Esophagus muscularis mucosa (tissue), 4 donors: ENCODE results near the gene SNED1.

Source experiments
- EP300 ChIP-seq: sonication (generic); formaldehyde crosslinking; IDR thresholded peaks from one replicate; pipeline ENCODE4 v1.6.1; 2017; ENCODE audit warnings: antibody characterized with exemption
- POLR2A ChIP-seq: fragments of 450-650 bp; IDR thresholded peaks from one replicate; pipeline ENCODE4 v1.6.1; 2017; ENCODE audit warnings: antibody characterized with exemption, moderate library complexity, mild to moderate bottlenecking, low read depth
- POLR2AphosphoS5 ChIP-seq, 2 donors: sonication (generic); formaldehyde crosslinking; IDR thresholded peaks; one replicate each; pipeline ENCODE4 v1.6.1; 2017; ENCODE audit warnings: antibody characterized with exemption in 2 of 2
- TF ChIP-seq, protein P1 (sequence below), 3 experiments: fragments of 200-600 bp in 2 of 3; fragments of 450-650 bp in 1 of 3; sonication (generic) in 2 of 3; IDR thresholded peaks; one replicate each; pipeline ENCODE4 v1.5.1; 2017 to 2019; ENCODE audit warnings: antibody characterized with exemption in 3 of 3, mild to moderate bottlenecking in 2 of 3, moderate library complexity in 1 of 3

GRCh38 chr2:241047253-241048010 lies 49.0 kb downstream of the SNED1 start:
- TF ChIP-seq, protein P1, sequence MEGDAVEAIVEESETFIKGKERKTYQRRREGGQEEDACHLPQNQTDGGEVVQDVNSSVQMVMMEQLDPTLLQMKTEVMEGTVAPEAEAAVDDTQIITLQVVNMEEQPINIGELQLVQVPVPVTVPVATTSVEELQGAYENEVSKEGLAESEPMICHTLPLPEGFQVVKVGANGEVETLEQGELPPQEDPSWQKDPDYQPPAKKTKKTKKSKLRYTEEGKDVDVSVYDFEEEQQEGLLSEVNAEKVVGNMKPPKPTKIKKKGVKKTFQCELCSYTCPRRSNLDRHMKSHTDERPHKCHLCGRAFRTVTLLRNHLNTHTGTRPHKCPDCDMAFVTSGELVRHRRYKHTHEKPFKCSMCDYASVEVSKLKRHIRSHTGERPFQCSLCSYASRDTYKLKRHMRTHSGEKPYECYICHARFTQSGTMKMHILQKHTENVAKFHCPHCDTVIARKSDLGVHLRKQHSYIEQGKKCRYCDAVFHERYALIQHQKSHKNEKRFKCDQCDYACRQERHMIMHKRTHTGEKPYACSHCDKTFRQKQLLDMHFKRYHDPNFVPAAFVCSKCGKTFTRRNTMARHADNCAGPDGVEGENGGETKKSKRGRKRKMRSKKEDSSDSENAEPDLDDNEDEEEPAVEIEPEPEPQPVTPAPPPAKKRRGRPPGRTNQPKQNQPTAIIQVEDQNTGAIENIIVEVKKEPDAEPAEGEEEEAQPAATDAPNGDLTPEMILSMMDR (IDR thresholded peaks at IDR 0.05): no peak
- TF ChIP-seq EP300: no peak
- no peak for TF ChIP-seq POLR2AphosphoS5 (IDR thresholded peaks at IDR 0.05)
- no peak for TF ChIP-seq POLR2A
